Activated CD8-positive, alpha-beta memory T cell treated with anti-CD3 and anti-CD28 coated beads, Interleukin-2, amount 50 U/mL, for 24 hours (primary cell): Measurements from ENCODE around the gene ELF1.
"Not testable (repeated sequence)": the region's sequence is repeated elsewhere in the genome, so short reads cannot be mapped to it uniquely, and the experiment has no call there.

Source experiments
- DNase-seq: peaks from one replicate; pipeline ENCODE4 v3.0.0-alpha.2; 2020; ENCODE audit errors: extremely low read depth

ELF1 gene

DNA sequence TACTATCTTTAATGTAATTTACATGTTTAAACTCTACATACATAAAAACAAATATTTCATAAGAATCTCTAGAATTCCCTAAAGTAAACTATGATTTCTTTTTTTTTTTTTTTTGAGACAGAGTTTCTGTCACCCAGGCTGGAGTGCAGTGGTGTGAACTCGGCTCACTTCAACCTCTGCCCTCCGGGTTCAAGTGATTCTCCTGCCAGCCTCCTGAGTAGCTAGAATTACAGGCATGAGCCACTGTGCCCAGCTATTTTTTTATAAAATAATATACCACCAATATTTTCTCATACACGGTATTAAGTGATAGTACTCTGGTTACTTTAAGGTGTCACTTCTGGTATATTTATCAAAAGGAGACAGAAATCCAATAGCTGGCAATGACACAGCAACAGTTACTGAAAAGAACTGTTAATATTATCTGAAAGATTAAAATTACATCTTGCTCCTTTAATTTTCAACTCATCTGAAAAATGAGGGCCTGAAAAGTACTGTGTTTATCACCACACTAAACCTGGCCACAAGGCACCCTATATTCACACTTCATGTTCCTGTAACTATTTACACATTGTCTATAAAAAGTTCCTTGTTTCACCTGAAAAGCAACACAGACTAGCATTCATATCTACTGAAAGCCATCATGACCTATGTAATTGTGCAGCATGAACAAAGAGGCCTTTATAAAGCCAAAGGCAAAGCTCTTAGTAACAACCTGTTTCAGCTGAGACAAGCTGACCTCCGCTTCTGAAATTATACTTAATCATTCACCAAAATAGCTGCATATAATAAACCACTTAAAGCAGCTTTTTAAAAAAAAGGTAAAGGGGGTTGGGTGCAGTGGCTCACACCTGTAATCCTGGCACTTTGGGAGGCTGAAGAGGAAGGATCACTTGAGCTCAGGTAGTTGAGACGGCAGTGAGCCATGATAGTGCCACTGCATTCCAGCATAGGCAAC is 123.6 kb downstream of the ELF1 start:
- DNase-seq, result no peak

- not testable (repeated sequence) for DNase-seq
These were observed 125.5 kb downstream of the ELF1 start for GRCh38 chr13:40893573-40893972.

DNA sequence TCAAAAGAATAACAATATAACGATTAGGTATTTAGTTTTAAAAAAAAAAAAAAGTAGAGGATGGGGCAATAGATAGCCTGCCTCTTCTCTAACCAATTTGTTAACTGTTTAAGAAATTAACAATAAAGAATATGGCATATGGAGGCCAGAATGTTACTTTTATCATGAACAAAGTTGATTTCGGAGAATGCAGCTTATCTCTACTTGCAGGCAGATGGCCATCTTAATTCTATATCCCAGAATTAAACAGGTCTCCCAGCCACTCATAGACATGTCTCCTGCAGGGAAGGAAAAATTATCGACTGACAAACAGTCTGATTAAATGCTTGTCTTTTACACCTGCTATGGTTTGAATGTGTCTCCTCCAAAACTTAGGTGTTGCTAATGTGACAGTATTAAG is 133.1 kb downstream of the ELF1 start:
- DNase-seq, result no peak

DNA sequence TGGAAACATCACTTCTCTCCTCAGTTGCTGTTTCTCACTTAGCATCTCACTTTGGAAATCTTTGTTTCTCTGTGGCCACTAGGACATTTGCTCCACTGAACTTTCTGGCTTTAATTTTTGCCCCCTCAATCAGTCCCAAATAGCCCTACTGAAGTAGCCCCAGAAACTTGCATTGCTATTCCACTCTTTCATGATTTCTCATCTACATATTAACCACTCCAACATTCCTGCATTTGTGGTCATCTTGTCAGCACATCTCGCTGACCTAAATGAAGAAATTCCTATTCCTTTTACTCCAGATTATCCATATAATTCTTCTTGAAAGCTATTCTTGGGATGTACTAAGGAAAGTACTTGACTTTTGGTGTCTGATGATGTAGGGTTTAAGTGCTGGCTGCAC is 134.9 kb downstream of the ELF1 start:
- not testable (repeated sequence) for DNase-seq
